ENCODE measurements around the gene GASK1A.

GASK1A gene

DNA sequence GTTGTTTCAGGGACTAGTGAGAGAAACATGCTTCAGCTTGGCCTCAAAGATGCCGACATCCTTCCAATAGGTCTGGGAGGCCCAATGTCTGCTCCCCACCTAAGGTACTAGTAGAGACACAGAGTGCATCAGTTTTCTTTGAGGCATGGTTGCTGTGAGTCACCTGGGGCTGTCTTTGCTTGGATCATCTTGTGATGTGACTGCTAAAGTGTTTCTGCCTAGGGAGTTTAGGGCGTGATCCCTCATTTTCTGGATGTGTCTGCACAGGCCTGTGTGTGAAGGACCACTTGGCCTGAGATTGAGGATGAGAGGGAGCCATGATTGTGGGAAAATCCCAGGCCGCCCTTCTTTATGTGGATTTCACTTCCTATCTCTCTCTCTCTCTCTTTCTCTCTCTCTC is 4.8 kb downstream of the GASK1A start:
- DNase-seq (ENCODE audit: low spot score): no peak

- DNase-seq (ENCODE audit: low spot score): no peak
These were observed 5.6 kb downstream of the GASK1A start for GRCh38 chr3:42984701-42985100.

GRCh38 chr3:42988097-42988496 is 9.0 kb downstream of the GASK1A start:
- no peak for DNase-seq (ENCODE audit: low spot score)

GRCh38 chr3:42988566-42988965 is 9.5 kb downstream of the GASK1A start:
- no peak for DNase-seq (ENCODE audit: low spot score)

GRCh38 chr3:42991341-42992315 is 12.5 kb downstream of the GASK1A start:
- no peak for DNase-seq (ENCODE audit: low spot score)

DNA sequence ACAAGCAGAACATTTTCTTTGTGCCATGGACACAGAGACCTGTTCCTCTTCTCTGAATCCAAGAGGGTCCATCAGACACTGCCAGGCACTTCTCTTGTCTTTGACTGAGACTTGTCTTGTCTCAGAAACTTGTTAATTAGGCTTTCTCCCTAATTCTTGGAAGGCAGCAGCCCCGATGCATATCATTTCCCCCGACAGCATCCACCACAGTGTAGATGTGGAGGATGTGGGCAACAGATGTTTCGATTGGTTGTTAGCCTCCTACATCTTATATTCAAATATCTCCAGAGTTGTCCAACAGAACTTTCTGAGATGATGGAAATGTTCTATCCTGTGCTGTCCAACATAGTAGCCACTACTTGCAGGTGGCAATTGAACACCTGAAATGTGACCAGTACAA is 15.5 kb downstream of the GASK1A start:
- DNase-seq (ENCODE audit: low spot score): no peak

- DNase-seq (ENCODE audit: low spot score): no peak
These were observed 16.9 kb downstream of the GASK1A start for GRCh38 chr3:42996021-42996420.

- DNase-seq (ENCODE audit: low spot score): no peak
These were observed 17.5 kb downstream of the GASK1A start for GRCh38 chr3:42996633-42997075.

DNA sequence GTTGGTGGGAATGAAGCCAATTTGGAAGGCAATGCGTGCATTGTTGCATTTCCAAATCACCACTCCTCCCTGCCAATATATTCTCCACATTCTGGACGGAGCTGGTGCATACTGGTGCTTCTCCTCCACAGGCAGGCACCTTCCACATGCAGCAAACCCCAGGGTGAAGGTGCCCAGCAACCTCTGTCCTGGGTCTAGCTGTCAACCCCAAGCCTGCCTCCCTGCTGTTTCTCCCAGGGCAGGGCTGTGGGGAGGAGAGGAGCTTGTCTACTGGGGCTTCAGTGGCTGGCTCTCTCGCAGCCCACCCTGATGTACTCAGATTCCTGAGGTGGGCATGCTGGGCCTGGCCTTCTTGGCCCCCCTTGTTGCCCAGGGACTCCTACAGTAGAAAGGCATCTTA is 20.1 kb downstream of the GASK1A start:
- DNase-seq (ENCODE audit: low spot score): no peak

DNA sequence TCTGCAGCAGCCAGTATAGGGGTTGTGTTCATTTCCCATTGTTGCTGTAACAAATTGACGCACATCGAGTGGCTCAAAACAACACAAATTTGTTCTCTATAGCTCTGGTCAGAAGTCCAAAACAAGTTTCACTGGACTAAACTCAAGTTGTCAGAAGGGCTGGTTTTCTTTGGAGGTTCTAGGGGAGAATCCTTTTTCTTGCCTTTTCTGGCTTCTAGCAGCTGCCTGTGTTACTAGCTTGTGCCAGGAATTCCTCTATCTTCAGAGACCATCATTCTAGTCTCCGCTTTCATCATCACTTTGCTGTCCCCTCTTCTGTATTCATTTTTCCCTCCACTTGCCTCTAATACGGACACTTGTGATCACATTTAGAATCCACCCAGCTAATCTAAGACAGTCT is 20.5 kb downstream of the GASK1A start:
- no peak for DNase-seq (ENCODE audit: low spot score)

GRCh38 chr3:43000387-43000786 is 21.3 kb downstream of the GASK1A start:
- no peak for DNase-seq (ENCODE audit: low spot score)

GRCh38 chr3:43001094-43001553 is 22.0 kb downstream of the GASK1A start:
- DNase-seq (ENCODE audit: low spot score): no peak

- no peak for DNase-seq (ENCODE audit: low spot score)
These were observed 22.5 kb downstream of the GASK1A start for GRCh38 chr3:43001556-43002121.

DNA sequence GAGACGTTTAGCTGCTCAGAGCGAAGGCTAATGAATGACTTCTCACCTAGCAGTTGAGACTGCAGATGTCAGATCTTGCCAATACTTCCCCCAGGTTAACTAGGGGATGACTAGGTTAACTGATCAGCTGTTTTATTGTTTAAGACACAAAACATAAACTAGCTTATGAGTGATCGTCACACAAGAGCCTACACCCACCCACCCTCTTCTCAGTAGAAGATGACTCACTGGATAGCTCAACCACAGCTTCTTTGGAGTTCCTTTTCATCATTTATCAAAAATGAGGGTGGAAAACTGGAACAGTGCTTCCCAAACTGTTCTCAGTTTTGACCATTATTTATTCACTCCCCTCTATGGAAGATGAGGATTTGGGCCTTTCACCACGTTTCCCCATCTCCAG is 25.2 kb downstream of the GASK1A start:
- DNase-seq (ENCODE audit: low spot score): no peak

GRCh38 chr3:43005253-43005652 is 26.1 kb downstream of the GASK1A start:
- DNase-seq (ENCODE audit: low spot score): no peak

- DNase-seq (ENCODE audit: low spot score): no peak
These were observed 26.9 kb downstream of the GASK1A start for GRCh38 chr3:43005981-43006380.

DNA sequence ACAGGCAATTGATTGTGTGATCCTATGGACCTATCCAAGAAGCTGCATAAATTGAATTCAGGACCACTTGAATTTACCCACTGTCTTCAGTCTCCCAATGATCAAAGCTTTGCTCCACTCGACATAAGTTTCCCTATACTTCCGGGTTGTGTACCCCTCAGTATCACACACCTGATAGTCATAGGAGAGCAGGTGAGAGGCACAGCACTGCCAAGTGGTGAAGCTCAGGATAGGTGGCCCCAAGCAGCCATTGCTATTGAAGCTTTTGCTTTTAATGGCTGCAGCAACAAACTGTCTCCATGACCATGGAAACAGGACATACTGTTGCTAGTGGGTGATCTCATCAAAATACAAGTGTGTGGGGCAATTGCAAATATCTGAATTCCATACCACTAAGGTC is 27.7 kb downstream of the GASK1A start:
- DNase-seq (ENCODE audit: low spot score): no peak

DNA sequence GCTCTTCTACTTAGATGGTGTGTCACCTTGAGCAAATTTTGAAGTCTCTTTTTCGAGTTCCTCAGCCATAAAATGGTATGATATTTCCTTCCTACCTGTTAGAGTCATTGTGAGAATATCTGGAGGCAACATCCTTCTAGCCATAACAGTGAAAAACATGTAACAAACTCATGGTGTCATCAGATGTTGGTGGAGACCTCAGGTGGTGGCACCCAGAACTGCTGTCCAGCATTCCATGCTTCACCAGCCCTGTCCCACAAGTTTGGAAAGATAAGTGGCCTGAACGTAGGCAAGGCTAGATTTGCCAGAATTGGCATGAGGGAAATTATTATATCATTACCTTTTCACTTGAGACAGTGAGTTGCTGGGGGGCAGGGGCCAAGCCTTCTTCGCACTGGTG is 30.4 kb downstream of the GASK1A start:
- DNase-seq (ENCODE audit: low spot score): no peak

DNA sequence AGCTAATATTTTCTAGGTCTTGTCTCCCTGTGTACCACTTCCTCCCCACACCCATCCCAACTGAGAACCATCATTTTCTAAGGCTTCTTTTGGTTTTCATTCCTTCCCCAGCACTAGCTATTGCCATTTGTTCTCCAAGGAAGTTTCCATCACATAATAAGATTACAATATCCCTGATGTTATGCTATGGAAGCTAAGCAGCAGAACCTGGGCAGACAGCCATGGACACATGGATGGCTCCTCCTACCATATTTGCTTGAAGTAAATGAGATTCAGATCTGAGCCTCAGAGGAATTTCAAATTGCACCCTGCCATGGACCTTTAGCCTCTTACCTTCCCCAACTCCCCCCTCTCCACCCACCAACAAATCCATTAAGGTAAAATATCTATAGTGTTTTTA is 31.5 kb downstream of the GASK1A start:
- DNase-seq (ENCODE audit: low spot score): no peak

DNA sequence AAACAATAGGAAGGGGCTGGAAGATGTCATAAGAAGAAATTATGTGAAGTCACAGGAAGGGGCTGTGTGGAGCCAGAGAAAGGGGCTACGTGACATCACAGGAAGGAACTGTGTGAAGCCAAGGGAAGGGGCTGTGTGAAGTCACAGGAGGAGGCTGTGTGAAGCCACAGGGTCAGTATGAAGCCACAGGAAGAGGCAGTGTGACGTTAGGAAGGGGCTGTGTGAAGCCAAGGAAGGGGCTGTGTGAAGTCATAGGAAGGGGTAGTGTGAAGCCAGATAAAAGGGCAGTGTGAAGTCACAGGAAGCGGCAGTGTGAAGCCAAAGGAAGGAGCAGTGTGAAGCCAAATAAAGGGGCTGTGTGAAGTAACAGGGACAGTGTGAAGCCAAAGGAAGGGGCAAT is 32.5 kb downstream of the GASK1A start:
- DNase-seq (ENCODE audit: low spot score): no peak

- no peak for DNase-seq (ENCODE audit: low spot score)
These were observed 33.1 kb downstream of the GASK1A start for GRCh38 chr3:43012174-43012573.

- no peak for DNase-seq (ENCODE audit: low spot score)
These were observed 34.1 kb downstream of the GASK1A start for GRCh38 chr3:43013256-43013655.

GRCh38 chr3:43013743-43014155 is 34.6 kb downstream of the GASK1A start:
- no peak for DNase-seq (ENCODE audit: low spot score)

Measured in hematopoietic multipotent progenitor cell treated with erythropoietin and hydrocortisone succinate and interleukin-3 and kit ligand, for 15 days (in vitro differentiated cells).